K562 (cell line): ENCODE data around the gene TXNIP. TPM values are rescaled to one million over a fixed set of nuclear protein-coding genes. Genes with fewer than 3 reads are reported as not detected.
A peak's percentile ranks its signal among the peaks of the same experiment; 100 is the strongest.

ENCODE experiments used
- ATAC-seq: fragments of 200-7000 bp; cut with Tn5 transposase; 3 replicates; pipeline ENCODE4 v1.9.1; 2020; ENCODE audit warnings: moderate library complexity
- BruUV-seq: library from RNA; stranded (reverse); fragments of 400-500 nt; replicated peaks from 2 replicates; lab custom pipeline; 2021; lab: Mats Ljungman, UMichigan
- CTCF ChIA-PET: fragments of 300-600 bp; formaldehyde crosslinking; extraction: SDS; loops from one replicate; lab custom pipeline; 2021; ENCODE audit warnings: low intra/inter-chr PET ratio; lab: Yijun Ruan, JAX
- POLR2A ChIA-PET: fragments of 300-600, 350-650 bp; sonication (Branson Sonifier 250); formaldehyde crosslinking; extraction: SDS; loops from one replicate; lab custom pipeline; 2021; ENCODE audit warnings: antibody characterized with exemption, inconsistent platforms; lab: Yijun Ruan, JAX
- DNase-seq, 4 experiments: peaks; one replicate each; pipeline versions ENCODE4 v3.0.0 to v3.0.0-alpha.2; 2011 to 2018; ENCODE audit warnings: low spot score in 3 of 4, mixed read lengths in 3 of 4; ENCODE audit errors: extremely low read depth in 1 of 4
- FAIRE-seq: peaks from 2 replicates; lab custom pipeline; 2011; peaks lifted over from hg19 to GRCh38; lab: Jason Lieb, UNC
- H2AFZ ChIP-seq: 2 replicates; pipeline ENCODE4 v1.6.0; 2011; ENCODE audit warnings: low read depth, low read length, control low read depth, inconsistent platforms
- H3K27ac ChIP-seq: fragments of 200-600 bp; 3 replicates; pipeline ENCODE4 v1.8.0; 2011; ENCODE audit warnings: low read depth, mild to moderate bottlenecking, control low read depth, inconsistent platforms, low read length, moderate library complexity, mixed read lengths; ENCODE audit errors: extremely low read depth
- H3K27me3 ChIP-seq, 2 experiments: fragments of 300-600 bp in 1 of 2; 2 replicates in 1 of 2; 3 replicates in 1 of 2; pipeline versions ENCODE4 v1.6.0 to v1.8.0; 2011; ENCODE audit warnings: inconsistent platforms in 2 of 2, low read length in 2 of 2, mild to moderate bottlenecking in 1 of 2, mixed read lengths in 1 of 2, moderate library complexity in 1 of 2; ENCODE audit not compliant: control insufficient read depth in 2 of 2, insufficient read depth in 2 of 2
- H3K36me3 ChIP-seq: fragments of 300-600 bp; 3 replicates; pipeline ENCODE4 v1.8.0; 2011; ENCODE audit warnings: mild to moderate bottlenecking, low read length, inconsistent platforms; ENCODE audit not compliant: control insufficient read depth, insufficient read depth
- H3K4me1 ChIP-seq, 2 experiments: fragments of 200-600 bp in 1 of 2; replicated peaks in 1 of 2; 2 replicates in 1 of 2; 3 replicates in 1 of 2; pipeline versions ENCODE4 v1.5.1 to v1.8.0; 2011; ENCODE audit warnings: inconsistent platforms in 2 of 2, low read length in 2 of 2, mild to moderate bottlenecking in 1 of 2, mixed read lengths in 1 of 2, moderate library complexity in 1 of 2; ENCODE audit not compliant: control insufficient read depth in 2 of 2, insufficient read depth in 2 of 2
- H3K4me2 ChIP-seq: 2 replicates; pipeline ENCODE4 v1.6.1; 2011; ENCODE audit warnings: low read length, control low read depth, inconsistent platforms, mixed read lengths; ENCODE audit not compliant: insufficient read depth
- H3K4me3 ChIP-seq: fragments of 200-600 bp; sonication (generic), shearing (Covaris generic); 2 replicates; pipeline ENCODE4 v1.5.1; 2016; ENCODE audit warnings: control low read depth, inconsistent platforms
- H3K79me2 ChIP-seq: fragments of 200-600 bp; 3 replicates; pipeline ENCODE4 v1.8.0; 2011; ENCODE audit warnings: low read length, inconsistent platforms; ENCODE audit not compliant: control insufficient read depth, insufficient read depth
- H3K9ac ChIP-seq, 2 experiments: 2 replicates each; pipeline versions ENCODE4 v1.6.0 to v1.6.1; 2011; ENCODE audit warnings: low read depth in 2 of 2, low read length in 2 of 2, control low read depth in 1 of 2, inconsistent platforms in 1 of 2, mild to moderate bottlenecking in 1 of 2, mixed read lengths in 1 of 2; ENCODE audit not compliant: insufficient read depth in 1 of 2
- H3K9me1 ChIP-seq: one replicate; pipeline ENCODE4 v1.6.0; 2011; ENCODE audit warnings: inconsistent platforms, mild to moderate bottlenecking, low read length, moderate library complexity; ENCODE audit not compliant: control insufficient read depth, insufficient read depth
- H3K9me3 ChIP-seq: replicated peaks from 2 replicates; pipeline ENCODE4 v1.5.1; 2011; ENCODE audit warnings: low read depth, low read length, inconsistent platforms; ENCODE audit not compliant: control insufficient read depth, insufficient read depth
- H4K20me1 ChIP-seq: replicated peaks from 2 replicates; pipeline ENCODE4 v1.6.1; 2011; ENCODE audit warnings: low read length, inconsistent platforms, mixed read lengths; ENCODE audit not compliant: control insufficient read depth, insufficient read depth
- ARHGAP35 ChIP-seq: fragments of 450-650 bp; IDR thresholded peaks from 2 replicates; pipeline ENCODE4 v1.6.1; 2018; ENCODE audit not compliant: partially characterized antibody
- CBFA2T2 ChIP-seq: fragments of 450-650 bp; conservative IDR thresholded peaks from 2 replicates; pipeline ENCODE4 v1.6.1; 2017; ENCODE audit warnings: mild to moderate bottlenecking
- E2F8 ChIP-seq: fragments of 450-650 bp; IDR thresholded peaks from 2 replicates; pipeline ENCODE4 v1.7.1; 2018; ENCODE audit warnings: mild to moderate bottlenecking, low read depth; ENCODE audit not compliant: partially characterized antibody
- FOXP4 ChIP-seq: sonication (generic); formaldehyde crosslinking; IDR thresholded peaks from 2 replicates; pipeline ENCODE4 v1.8.0; 2022; ENCODE audit warnings: mild to moderate bottlenecking, missing genetic modification reagents, borderline replicate concordance
- HMG20A ChIP-seq: fragments of 450-650 bp; formaldehyde crosslinking; conservative IDR thresholded peaks from 2 replicates; pipeline ENCODE4 v1.4.0; 2020; ENCODE audit warnings: mild to moderate bottlenecking, mixed read lengths
- PYGO2 ChIP-seq: fragments of 450-650 bp; IDR thresholded peaks from 2 replicates; pipeline ENCODE4 v1.6.1; 2016; ENCODE audit warnings: mild to moderate bottlenecking, missing genetic modification characterization, moderate library complexity, missing compliant biosample characterization
- RBBP5 ChIP-seq: fragments of 200-600 bp; sonication (generic); IDR thresholded peaks from 2 replicates; pipeline ENCODE4 v1.6.1; 2012; ENCODE audit warnings: borderline replicate concordance, mild to moderate bottlenecking, low read length, control low read depth, inconsistent platforms; ENCODE audit not compliant: insufficient read depth, poor library complexity, severe bottlenecking
- TCF3 ChIP-seq: sonication (generic); formaldehyde crosslinking; IDR thresholded peaks from 2 replicates; pipeline ENCODE4 v1.4.0; 2020; ENCODE audit warnings: mild to moderate bottlenecking, missing genetic modification reagents
- U2AF1 ChIP-seq: fragments of 200-400 bp; formaldehyde crosslinking; optimal IDR thresholded peaks from 2 replicates; pipeline ENCODE3; 2017; ENCODE audit warnings: mild to moderate bottlenecking, low read depth, low read length, moderate library complexity
- ZBTB49 ChIP-seq: sonication (generic); formaldehyde crosslinking; IDR thresholded peaks from 2 replicates; pipeline ENCODE4 v1.8.0; 2022; ENCODE audit warnings: missing genetic modification reagents, mild to moderate bottlenecking, borderline replicate concordance
- ZC3H11A ChIP-seq: IDR thresholded peaks from 2 replicates; pipeline ENCODE4 v1.6.1; 2012; ENCODE audit warnings: low read depth, low read length, improper control_type of control experiment
- ZNF699 ChIP-seq: fragments of 250-450 bp; sonication (Bioruptor Pico); IDR thresholded peaks from 2 replicates; pipeline ENCODE4 v1.8.0; 2021; ENCODE audit warnings: mild to moderate bottlenecking, moderate library complexity; ENCODE audit not compliant: insufficient replicate concordance
- WGBS: fragments of 100-300 bp; shearing (Covaris generic); methylation state at CpG from one replicate; pipeline ENCODE4 v1.1.6; 2016; ENCODE audit warnings: low coverage, mixed read lengths; ENCODE audit not compliant: insufficient coverage; ENCODE audit errors: missing lambda C conversion rate; 5-methylcytosine and 5-hydroxymethylcytosine counted together
- in situ Hi-C: fragments of 300-500 bp; cut with MboI; formaldehyde crosslinking; loops from 4 replicates; pipeline ENCODE4 v1.15.0; 2018; ENCODE audit warnings: inconsistent platforms, mixed read lengths
- intact Hi-C: fragments of 100-400 bp; cut with micrococcal nuclease; formaldehyde crosslinking; loops from 2 replicates; pipeline ENCODE4 v1.14.2; 2022
- polyA plus RNA-seq, 8 experiments: library from polyadenylated mRNA; depleted of rRNA in 4 of 8; stranded (reverse) in 5 of 8; unstranded in 3 of 8; fragments of >200 nt; fragmentation: Nextera tagmentation in 2 of 8; fragmentation: Illumina TruSeq in 1 of 8; extraction: Ambion mirVana in 2 of 8; extraction: Trizol in 1 of 8; gene quantifications; 2 replicates each; pipeline versions ENCODE4 v1.2.1 to v1.2.3, GENCODE V29; 2011 to 2014; ENCODE audit warnings: inconsistent platforms in 1 of 8, missing spikeins in 1 of 8
- total RNA-seq, 7 experiments: library from RNA; depleted of rRNA in 6 of 7; stranded (reverse); fragments of >200 nt in 6 of 7; fragmentation: Illumina TruSeq in 2 of 7; extraction: Trizol in 2 of 7; gene quantifications; 2 replicates each; pipeline versions ENCODE4 v1.2.1 to v1.2.3, GENCODE V29; 2011 to 2021; ENCODE audit warnings: low replicate concordance in 1 of 7

TXNIP gene
- total and polyA plus RNA-seq, 9 of the 15 experiments (the other 6 are each of a cell fraction or from before 2014, with no cell fraction given), result 120 to 499 (median 257) TPM

DNA sequence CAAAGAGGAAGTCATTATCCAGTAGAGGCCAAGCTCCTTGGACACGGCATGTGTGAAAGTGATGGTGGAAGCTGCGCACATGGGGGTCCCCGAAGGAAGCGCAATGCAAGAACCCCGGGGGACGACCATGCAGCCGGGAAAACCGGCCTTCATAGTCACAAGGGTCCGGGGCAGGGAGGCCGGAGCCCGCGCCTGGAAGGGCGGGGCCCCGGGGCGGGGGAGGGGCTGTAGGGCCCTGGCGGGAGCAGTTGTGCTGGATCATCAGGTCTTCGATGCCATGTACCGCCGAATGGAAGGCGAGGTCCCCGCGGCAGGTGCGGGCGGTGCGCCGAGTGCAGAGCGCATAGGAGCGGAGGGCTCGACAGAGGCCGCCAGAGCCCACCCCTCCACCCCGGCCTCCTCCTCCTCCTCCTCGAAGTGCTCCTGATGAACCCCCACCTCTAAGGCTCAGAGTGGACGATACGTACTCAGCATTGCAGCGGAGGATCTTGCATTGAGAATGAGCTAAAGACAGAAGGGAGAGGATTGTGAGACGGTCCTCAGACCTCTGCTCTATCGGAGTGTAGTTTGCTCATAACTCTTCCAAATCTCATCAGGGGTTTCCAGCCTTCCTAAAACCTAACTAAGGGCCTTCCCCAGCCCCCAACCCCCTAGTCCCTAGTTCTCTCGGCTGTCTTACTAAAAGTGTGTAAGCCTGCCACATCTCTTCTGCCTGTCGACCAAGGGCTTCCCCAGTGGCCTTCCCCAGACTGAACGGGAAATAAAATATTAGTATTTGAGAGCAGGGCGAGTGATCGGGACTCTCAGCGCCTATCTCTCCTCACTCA is 23.1 kb upstream of the TXNIP start:
- TF ChIP-seq PYGO2 (tag) (no peak), ARHGAP35 (no peak), HMG20A (CRISPR knock-in tag) (no peak), CBFA2T2 (no peak), E2F8 (no peak), ZBTB49 (CRISPR knock-in tag) (no peak), ZC3H11A (no peak), TCF3 (CRISPR knock-in tag) (no peak), FOXP4 (CRISPR knock-in tag) (no peak), RBBP5 (no peak), ZNF699 (CRISPR knock-in tag) (no peak), U2AF1 (no peak)

More for the DNA sequence above, 23.1 kb upstream of the TXNIP start:
- ChIA-PET POLR2A (interaction anchor here (0.5 to 1.1 kb wide), 2 partner anchors 22 to 31 kb away, joined by 3 read pairs; no protein-coding TSS in a partner anchor), CTCF (no interaction called here)
- Histone ChIP-seq H3K4me3 (no peak overlapping the region), H3K9me1 (no peaks in the 10 kb centered on the region), H3K4me2 (no peak overlapping the region), H2AFZ (no peak overlapping the region), H3K9ac (no peak overlapping the region), H3K27me3 (no peaks in the 10 kb centered on the region), H3K27ac (no peak overlapping the region), H3K9me3 (no peaks in the 10 kb centered on the region), H3K4me1 (peaks cover 9 to 27% of the 10 kb centered on the region in 2 experiments), H3K36me3 (no peaks in the 10 kb centered on the region), H3K79me2 (no peaks in the 10 kb centered on the region), H4K20me1 (no peaks in the 10 kb centered on the region)
- DNase-seq (peak in 1 of 4 experiments; percentile 14), FAIRE-seq (no peak), ATAC-seq (no peak)
- in situ Hi-C loops (no loop called here), intact Hi-C loops (loop anchor here (10.0 kb wide), 1 partner anchor 295 kb away; no protein-coding TSS in a partner anchor)
- 82% methylated on average over 24 of the region's 43 CpGs for WGBS
- BruUV-seq, result no TSS peak
